HG03378 (cell line): ENCODE results near the gene SP1.
"Not testable (repeated sequence)": the region's sequence is repeated elsewhere in the genome, so short reads cannot be mapped to it uniquely, and the experiment has no call there.

Experiments used
- ATAC-seq: cut with Tn5 transposase; IDR thresholded peaks from one replicate; pipeline ENCODE4 v1.9.1; 2021; ENCODE audit warnings: mild to moderate bottlenecking, moderate library complexity; ENCODE audit not compliant: unreplicated experiment

SP1 gene

GRCh38 chr12:53444593-53445325, 64.8 kb downstream of the SP1 start:
- ATAC-seq = not testable (repeated sequence)

GRCh38 chr12:53450936-53451335, 71.0 kb downstream of the SP1 start:
- no peak for ATAC-seq

- ATAC-seq = peak; percentile 96
Observed at GRCh38 chr12:53451661-53452158, 71.7 kb downstream of the SP1 start, which contains the start of gene PCBP2. PCBP2 (plus strand) TSS chr12:53452102; CDS start chr12:53454801, 2,699 bp downstream.

- no peak for ATAC-seq
Observed at GRCh38 chr12:53452159-53453077, 72.4 kb downstream of the SP1 start.

GRCh38 chr12:53453953-53454640, 74.1 kb downstream of the SP1 start:
- no peak for ATAC-seq

GRCh38 chr12:53454707-53455106, 74.7 kb downstream of the SP1 start:
- no peak for ATAC-seq

GRCh38 chr12:53456654-53457366, 76.8 kb downstream of the SP1 start:
- no peak for ATAC-seq

GRCh38 chr12:53459097-53459496, 79.1 kb downstream of the SP1 start:
- ATAC-seq = no peak

- no peak for ATAC-seq
Observed at GRCh38 chr12:53461059-53461458, 81.1 kb downstream of the SP1 start.

GRCh38 chr12:53461591-53461990, 81.6 kb downstream of the SP1 start:
- ATAC-seq = no peak

GRCh38 chr12:53462935-53463334, 83.0 kb downstream of the SP1 start:
- ATAC-seq = no peak

- no peak for ATAC-seq
Observed at GRCh38 chr12:53463802-53464560, 84.0 kb downstream of the SP1 start.

- ATAC-seq = no peak
Observed at GRCh38 chr12:53464685-53465418, 84.9 kb downstream of the SP1 start.

- ATAC-seq = no peak
Observed at GRCh38 chr12:53465679-53466078, 85.7 kb downstream of the SP1 start.
